Measurements from ENCODE around the gene SYNE1.

The SYNE1 gene

DNA sequence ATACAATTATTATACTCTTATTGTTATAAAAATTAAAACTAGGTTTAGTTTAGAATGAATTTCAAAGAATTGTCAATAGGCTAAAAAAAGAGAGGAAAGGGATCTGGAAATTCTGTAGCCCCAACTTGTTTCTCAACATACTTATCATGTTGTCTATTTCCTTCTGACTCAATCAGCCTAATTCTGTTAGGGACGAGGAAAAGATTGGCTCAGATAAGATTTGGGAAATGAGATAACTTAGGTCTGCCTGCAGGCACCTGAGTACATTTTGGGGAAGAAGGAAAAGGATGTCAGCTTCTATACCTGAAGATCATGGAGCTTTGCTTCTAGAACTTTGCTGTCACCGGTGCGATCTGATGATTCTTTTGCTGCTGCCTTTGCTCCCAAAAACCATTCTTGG is 238.8 kb downstream of the SYNE1 start:
- TF ChIP-seq CTCF (conservative IDR thresholded peaks at IDR 0.05) (no peak), ZFX (IDR thresholded peaks at IDR 0.05) (no peak)
- H3K27ac ChIP-seq: no peak overlapping the region

DNA sequence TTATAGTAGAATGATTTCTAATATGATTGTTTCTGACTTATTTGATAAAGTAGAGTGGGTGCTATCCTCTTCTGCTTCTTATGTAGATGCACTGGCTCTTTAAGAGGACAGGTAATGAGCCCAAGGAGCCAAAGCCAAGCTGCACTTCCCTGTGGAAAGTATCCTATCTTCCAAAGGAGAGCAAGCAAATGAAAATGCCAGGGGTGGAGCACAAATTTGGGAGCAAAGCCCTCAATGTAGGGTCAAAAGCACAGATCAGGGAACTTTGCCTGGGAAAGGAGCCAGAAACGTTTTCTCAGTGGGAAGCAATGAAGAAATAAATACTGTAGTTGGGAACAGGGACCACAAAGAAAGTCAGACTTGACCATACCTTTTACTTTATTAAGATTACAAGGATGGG is 242.9 kb downstream of the SYNE1 start:
- no peak overlapping the region for H3K27ac ChIP-seq
- no peak for TF ChIP-seq CTCF (conservative IDR thresholded peaks at IDR 0.05)
- TF ChIP-seq ZFX (IDR thresholded peaks at IDR 0.05): no peak

- H3K27ac ChIP-seq: no peak overlapping the region
- TF ChIP-seq CTCF (conservative IDR thresholded peaks at IDR 0.05) (no peak), ZFX (IDR thresholded peaks at IDR 0.05) (no peak)
Observed at GRCh38 chr6:152391179-152391880, 245.8 kb downstream of the SYNE1 start.

GRCh38 chr6:152387091-152387490 is 250.1 kb downstream of the SYNE1 start:
- no peak overlapping the region for H3K27ac ChIP-seq
- TF ChIP-seq ZFX (IDR thresholded peaks at IDR 0.05) (no peak), CTCF (conservative IDR thresholded peaks at IDR 0.05) (no peak)

- no peak overlapping the region for H3K27ac ChIP-seq
- TF ChIP-seq ZFX (IDR thresholded peaks at IDR 0.05): no peak
- no peak for TF ChIP-seq CTCF (conservative IDR thresholded peaks at IDR 0.05)
Observed at GRCh38 chr6:152386131-152386530, 251.0 kb downstream of the SYNE1 start.

DNA sequence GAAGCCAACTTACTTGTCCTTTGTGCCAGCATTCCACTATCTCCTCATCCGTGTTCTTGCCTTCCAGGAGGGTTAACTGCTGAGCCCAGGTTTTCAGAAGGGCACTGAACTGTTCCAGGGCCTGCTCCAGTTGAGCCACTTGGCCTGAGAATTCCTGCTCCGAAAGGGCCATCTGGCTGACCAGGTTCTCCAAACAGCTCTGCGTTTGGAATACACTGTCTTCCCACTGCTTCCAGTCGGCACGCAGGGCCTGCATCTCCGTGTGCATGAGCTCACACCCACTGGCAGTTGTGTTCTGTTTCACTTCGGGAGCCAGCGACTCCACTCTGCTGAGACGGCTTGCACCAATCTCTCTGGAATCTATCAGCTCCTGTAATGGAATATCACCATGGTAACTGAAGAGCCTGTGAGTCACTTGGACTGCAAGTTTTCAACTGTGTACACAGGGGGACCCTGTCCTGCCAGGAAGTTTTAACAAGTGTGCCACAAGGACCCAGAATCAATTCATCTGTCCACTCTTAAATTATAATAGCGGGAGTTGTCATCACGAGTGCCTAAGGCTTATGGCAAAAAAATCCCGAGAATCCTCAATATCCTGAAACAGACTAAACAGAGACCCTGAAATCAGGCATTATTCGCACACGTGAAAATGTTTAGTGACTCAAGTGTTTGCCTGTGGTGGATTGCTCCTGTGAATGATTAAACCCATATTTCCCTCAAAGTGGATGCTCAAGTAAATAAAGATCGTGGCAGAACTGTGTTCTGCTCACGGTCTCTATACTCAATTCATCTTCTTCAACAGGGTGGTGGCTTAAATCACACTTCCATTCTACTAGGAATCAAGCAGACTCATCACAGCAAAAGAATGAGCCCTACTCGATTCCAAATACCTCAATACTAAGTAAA is 255.9 kb downstream of the SYNE1 start:
- TF ChIP-seq ZFX (IDR thresholded peaks at IDR 0.05) (no peak), CTCF (conservative IDR thresholded peaks at IDR 0.05) (no peak)
- H3K27ac ChIP-seq: no peak overlapping the region

GRCh38 chr6:152380351-152380767 is 256.8 kb downstream of the SYNE1 start:
- TF ChIP-seq ZFX (IDR thresholded peaks at IDR 0.05): no peak

More at GRCh38 chr6:152380351-152380767, 256.8 kb downstream of the SYNE1 start:
- no peak overlapping the region for H3K27ac ChIP-seq

All from C4-2B (cell line).